ENCODE results near the gene ACTL7A.
"Not testable (repeated sequence)": the region's sequence is repeated elsewhere in the genome, so short reads cannot be mapped to it uniquely, and the experiment has no call there.

Gene ACTL7A

DNA sequence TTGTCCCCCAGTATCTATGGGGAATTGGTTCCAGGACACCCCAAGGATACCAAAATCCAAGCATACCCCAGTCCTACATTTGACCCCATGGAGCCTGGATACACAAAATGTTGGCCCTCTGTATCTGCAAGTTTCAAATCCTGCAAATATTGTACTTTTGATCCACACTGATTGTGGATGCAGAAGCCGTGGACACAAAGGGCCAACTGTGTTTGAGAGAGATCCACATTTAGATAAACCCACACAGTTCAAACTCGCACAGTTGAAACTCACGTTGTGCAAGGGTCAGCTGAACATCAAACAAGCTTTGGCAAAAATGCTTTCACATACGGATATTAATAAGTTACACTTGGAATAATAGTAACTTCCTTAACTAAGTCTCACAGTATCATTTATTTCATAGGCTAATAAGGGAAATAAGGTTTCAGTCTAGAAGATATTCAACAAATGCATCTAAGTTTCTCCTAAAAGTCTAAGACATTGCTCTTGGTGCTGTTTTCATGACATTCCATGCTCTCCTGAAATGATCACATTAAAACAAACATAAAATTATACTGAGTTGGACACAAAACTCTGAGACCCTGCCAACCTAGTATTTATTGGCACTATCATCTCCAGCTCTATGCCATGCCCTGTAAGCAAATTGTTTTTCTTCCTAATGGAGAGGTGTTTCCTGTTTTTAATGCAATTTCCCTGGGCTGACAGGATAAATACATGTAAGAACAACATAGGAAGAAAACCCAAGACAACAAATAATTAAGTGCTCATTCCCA, 32.3 kb downstream of the ACTL7A start:
- no peaks in the 10 kb centered on the region for H3K79me2 ChIP-seq (ENCODE audit: insufficient read depth, low read length)
- no peaks in the 10 kb centered on the region for H4K20me1 ChIP-seq (ENCODE audit: insufficient read depth, low read length, poor library complexity, severe bottlenecking)
- H3K27me3 ChIP-seq (ENCODE audit: insufficient read depth, low read length, poor library complexity, severe bottlenecking), result no peaks in the 10 kb centered on the region
- H3F3A ChIP-seq (ENCODE audit: low read depth), result no peaks in the 10 kb centered on the region
- H3K9ac ChIP-seq (ENCODE audit: low read depth, low read length, poor library complexity, severe bottlenecking), result no peak overlapping the region
- H3K9me3 ChIP-seq (ENCODE audit: insufficient read depth, low read depth, low read length), result no peaks in the 10 kb centered on the region
- no peak overlapping the region for H3K4me3 ChIP-seq (ENCODE audit: low read length, poor library complexity, severe bottlenecking)
- peaks cover 83% of the 10 kb centered on the region for H3K36me3 ChIP-seq (ENCODE audit: insufficient read depth, low read length)
- no peak overlapping the region for H2AFZ ChIP-seq (ENCODE audit: low read length)
- no peaks in the 10 kb centered on the region for H3K4me1 ChIP-seq (ENCODE audit: insufficient read depth, low read length, poor library complexity, severe bottlenecking)
- TF ChIP-seq, protein P1, sequence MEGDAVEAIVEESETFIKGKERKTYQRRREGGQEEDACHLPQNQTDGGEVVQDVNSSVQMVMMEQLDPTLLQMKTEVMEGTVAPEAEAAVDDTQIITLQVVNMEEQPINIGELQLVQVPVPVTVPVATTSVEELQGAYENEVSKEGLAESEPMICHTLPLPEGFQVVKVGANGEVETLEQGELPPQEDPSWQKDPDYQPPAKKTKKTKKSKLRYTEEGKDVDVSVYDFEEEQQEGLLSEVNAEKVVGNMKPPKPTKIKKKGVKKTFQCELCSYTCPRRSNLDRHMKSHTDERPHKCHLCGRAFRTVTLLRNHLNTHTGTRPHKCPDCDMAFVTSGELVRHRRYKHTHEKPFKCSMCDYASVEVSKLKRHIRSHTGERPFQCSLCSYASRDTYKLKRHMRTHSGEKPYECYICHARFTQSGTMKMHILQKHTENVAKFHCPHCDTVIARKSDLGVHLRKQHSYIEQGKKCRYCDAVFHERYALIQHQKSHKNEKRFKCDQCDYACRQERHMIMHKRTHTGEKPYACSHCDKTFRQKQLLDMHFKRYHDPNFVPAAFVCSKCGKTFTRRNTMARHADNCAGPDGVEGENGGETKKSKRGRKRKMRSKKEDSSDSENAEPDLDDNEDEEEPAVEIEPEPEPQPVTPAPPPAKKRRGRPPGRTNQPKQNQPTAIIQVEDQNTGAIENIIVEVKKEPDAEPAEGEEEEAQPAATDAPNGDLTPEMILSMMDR (conservative IDR thresholded peaks at IDR 0.05; ENCODE audit: low read length), result no peak
- no peak for TF ChIP-seq EZH2phosphoT487 (IDR thresholded peaks at IDR 0.05; ENCODE audit: borderline replicate concordance)
- no peaks in the 10 kb centered on the region for H3K9me2 ChIP-seq (replicated peaks; ENCODE audit: low read depth, low read length)
- H3K4me2 ChIP-seq (ENCODE audit: low read depth, low read length, poor library complexity, severe bottlenecking), result no peak overlapping the region

DNA sequence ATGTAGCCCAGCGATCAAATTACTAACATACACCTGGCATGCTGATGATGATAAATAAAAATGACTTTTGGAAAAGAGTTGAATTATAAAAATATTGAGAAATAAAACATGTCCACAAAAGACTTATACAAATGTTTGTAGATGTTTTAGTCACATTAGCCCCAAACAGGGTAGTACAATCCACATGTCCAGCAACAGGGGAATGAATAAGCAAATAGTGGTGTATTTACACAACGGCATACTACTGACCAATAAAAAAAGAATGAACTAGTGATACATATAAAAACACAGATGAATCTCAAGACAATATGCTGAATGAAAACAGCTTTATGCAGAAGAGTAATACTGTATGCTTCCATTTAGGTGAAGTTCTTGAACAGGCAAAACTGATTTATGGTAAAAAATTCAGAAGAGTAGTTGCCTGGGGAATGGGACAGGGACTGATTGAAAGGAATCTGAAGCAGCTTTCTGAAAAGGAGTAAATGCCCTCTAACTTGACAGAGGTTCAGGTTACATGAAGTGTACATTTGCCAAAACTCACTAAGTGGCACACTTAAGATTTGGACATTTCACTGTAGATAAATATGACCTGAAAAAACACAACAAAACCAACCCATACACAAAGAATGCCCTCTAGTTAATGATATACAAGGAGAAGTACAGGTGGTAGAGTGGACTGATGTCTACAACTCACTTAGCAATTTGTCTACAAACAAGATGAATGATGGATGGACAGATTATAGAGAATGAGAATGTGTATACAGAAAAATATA, 35.4 kb downstream of the ACTL7A start:
- TF ChIP-seq, protein P1 (conservative IDR thresholded peaks at IDR 0.05; ENCODE audit: low read length), result no peak
- TF ChIP-seq EZH2phosphoT487 (IDR thresholded peaks at IDR 0.05; ENCODE audit: borderline replicate concordance), result no peak
- no peaks in the 10 kb centered on the region for H3K9me2 ChIP-seq (replicated peaks; ENCODE audit: low read depth, low read length)
- no peak overlapping the region for H3K4me2 ChIP-seq (ENCODE audit: low read depth, low read length, poor library complexity, severe bottlenecking)
- H3K9ac ChIP-seq (ENCODE audit: low read depth, low read length, poor library complexity, severe bottlenecking), result no peak overlapping the region
- H3K4me3 ChIP-seq (ENCODE audit: low read length, poor library complexity, severe bottlenecking), result no peak overlapping the region
- no peaks in the 10 kb centered on the region for H3K27me3 ChIP-seq (ENCODE audit: insufficient read depth, low read length, poor library complexity, severe bottlenecking)
- H3K79me2 ChIP-seq (ENCODE audit: insufficient read depth, low read length), result no peaks in the 10 kb centered on the region
- no peaks in the 10 kb centered on the region for H3K4me1 ChIP-seq (ENCODE audit: insufficient read depth, low read length, poor library complexity, severe bottlenecking)
- H2AFZ ChIP-seq (ENCODE audit: low read length), result no peak overlapping the region
- H3K9me3 ChIP-seq (ENCODE audit: insufficient read depth, low read depth, low read length), result no peaks in the 10 kb centered on the region
- no peaks in the 10 kb centered on the region for H4K20me1 ChIP-seq (ENCODE audit: insufficient read depth, low read length, poor library complexity, severe bottlenecking)
- peaks cover 75% of the 10 kb centered on the region for H3K36me3 ChIP-seq (ENCODE audit: insufficient read depth, low read length)
- no peaks in the 10 kb centered on the region for H3F3A ChIP-seq (ENCODE audit: low read depth)

DNA sequence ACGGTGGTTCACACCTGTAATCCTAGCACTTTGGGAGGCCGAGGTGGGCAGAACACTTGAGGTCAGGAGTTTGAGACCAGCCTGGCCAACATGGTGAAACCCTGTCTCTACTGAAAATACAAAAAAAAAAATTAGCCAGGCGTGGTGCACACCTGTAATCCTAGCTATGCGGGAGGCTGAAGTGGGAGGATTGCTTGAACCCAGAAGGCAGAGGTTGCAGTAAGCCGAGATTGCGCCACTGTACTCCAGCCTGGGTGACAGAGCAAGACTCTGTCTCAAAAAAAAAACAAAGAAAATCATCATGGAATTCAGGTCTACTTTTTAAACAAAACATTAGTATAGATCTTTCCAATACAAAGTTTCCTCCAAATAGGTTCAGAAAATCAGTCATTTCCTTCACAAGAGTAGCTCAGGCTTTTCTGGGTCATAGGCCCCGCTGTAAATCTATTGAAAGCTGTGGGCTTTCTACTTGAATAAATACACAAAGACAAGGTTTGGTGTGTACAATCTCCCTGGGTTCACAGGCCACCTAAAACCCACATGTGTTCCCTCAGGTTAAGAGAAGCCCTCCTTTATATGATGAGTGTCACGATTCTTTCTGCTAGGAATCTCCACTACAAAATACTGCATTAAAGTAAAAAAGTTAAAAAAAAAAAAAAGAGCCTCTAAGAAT, 37.1 kb downstream of the ACTL7A start:
- not testable (repeated sequence) for H3K9ac ChIP-seq (ENCODE audit: low read depth, low read length, poor library complexity, severe bottlenecking); H3K9me3 ChIP-seq (ENCODE audit: insufficient read depth, low read depth, low read length); H3K4me1 ChIP-seq (ENCODE audit: insufficient read depth, low read length, poor library complexity, severe bottlenecking); H3K4me2 ChIP-seq (ENCODE audit: low read depth, low read length, poor library complexity, severe bottlenecking); H3F3A ChIP-seq (ENCODE audit: low read depth); H3K4me3 ChIP-seq (ENCODE audit: low read length, poor library complexity, severe bottlenecking); H2AFZ ChIP-seq (ENCODE audit: low read length); H3K79me2 ChIP-seq (ENCODE audit: insufficient read depth, low read length); H4K20me1 ChIP-seq (ENCODE audit: insufficient read depth, low read length, poor library complexity, severe bottlenecking); H3K27me3 ChIP-seq (ENCODE audit: insufficient read depth, low read length, poor library complexity, severe bottlenecking); H3K9me2 ChIP-seq (replicated peaks; ENCODE audit: low read depth, low read length)
- H3K36me3 ChIP-seq (ENCODE audit: insufficient read depth, low read length), result peaks cover 71% of the 10 kb centered on the region
